C4-2B (cell line): ENCODE measurements around the gene GPAM.

Experiments
- H3K27ac ChIP-seq: fragments of 450-650 bp; 2 replicates; pipeline ENCODE4 v1.5.1; 2017
- ZFX ChIP-seq: fragments of 450-650 bp; IDR thresholded peaks from 2 replicates; pipeline ENCODE4 v1.6.1; 2017
- TF ChIP-seq, protein P1 (sequence below): fragments of 450-650 bp; conservative IDR thresholded peaks from 2 replicates; pipeline ENCODE4 v1.5.1; 2017; ENCODE audit warnings: mild to moderate bottlenecking

Gene GPAM

DNA sequence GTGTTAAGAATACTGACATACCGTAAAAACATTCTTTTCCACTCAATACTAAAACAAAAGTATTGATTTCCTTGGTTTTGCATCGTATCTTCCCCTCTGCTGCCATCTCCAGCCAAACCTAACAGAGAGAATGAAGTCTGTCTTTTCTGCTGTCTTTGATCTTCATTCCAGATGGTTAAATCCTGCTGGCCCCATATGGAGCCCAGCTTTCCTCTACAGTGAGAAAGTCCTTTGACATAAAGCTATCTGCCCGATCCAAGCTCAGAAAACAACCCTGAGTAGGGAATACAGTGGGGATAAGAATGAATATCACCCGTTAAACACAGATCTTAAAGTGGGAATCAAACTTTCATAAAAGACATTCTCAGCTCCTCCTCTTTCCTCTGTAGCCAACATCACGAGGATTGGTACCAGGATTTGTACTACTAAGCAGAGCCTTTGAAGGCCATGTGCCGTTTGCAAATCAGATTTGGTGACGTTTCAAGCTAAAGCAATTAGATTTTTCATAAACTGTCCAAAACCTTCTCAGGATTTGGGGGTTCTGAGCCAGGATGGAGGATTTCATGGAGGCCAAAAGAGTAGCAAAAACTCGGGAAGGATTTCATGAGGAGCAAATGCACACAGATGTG lies 30.8 kb upstream of the GPAM start:
- no peak for TF ChIP-seq ZFX
- TF ChIP-seq, protein P1, sequence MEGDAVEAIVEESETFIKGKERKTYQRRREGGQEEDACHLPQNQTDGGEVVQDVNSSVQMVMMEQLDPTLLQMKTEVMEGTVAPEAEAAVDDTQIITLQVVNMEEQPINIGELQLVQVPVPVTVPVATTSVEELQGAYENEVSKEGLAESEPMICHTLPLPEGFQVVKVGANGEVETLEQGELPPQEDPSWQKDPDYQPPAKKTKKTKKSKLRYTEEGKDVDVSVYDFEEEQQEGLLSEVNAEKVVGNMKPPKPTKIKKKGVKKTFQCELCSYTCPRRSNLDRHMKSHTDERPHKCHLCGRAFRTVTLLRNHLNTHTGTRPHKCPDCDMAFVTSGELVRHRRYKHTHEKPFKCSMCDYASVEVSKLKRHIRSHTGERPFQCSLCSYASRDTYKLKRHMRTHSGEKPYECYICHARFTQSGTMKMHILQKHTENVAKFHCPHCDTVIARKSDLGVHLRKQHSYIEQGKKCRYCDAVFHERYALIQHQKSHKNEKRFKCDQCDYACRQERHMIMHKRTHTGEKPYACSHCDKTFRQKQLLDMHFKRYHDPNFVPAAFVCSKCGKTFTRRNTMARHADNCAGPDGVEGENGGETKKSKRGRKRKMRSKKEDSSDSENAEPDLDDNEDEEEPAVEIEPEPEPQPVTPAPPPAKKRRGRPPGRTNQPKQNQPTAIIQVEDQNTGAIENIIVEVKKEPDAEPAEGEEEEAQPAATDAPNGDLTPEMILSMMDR: no peak
- no peak overlapping the region for H3K27ac ChIP-seq

DNA sequence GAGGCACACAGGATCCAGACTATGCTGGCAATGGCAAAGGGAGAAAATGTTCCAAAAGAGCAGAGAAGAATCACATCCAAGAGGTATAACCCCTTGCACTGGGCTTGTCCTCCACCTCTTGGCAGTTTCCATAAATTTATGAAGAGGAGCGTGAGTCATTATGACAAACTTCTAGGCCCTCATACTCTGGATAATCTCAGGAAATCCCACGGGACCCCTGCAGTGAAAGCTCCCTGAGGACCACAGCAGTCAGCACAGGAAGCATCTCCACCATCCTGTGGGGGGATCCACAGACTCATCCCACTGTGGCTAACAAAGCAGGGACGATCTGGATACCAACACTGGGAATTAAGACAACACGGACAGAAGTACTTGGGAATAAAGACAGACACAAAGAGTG lies 30.3 kb upstream of the GPAM start:
- H3K27ac ChIP-seq: no peak overlapping the region
- TF ChIP-seq, protein P1: no peak
- TF ChIP-seq ZFX: no peak

DNA sequence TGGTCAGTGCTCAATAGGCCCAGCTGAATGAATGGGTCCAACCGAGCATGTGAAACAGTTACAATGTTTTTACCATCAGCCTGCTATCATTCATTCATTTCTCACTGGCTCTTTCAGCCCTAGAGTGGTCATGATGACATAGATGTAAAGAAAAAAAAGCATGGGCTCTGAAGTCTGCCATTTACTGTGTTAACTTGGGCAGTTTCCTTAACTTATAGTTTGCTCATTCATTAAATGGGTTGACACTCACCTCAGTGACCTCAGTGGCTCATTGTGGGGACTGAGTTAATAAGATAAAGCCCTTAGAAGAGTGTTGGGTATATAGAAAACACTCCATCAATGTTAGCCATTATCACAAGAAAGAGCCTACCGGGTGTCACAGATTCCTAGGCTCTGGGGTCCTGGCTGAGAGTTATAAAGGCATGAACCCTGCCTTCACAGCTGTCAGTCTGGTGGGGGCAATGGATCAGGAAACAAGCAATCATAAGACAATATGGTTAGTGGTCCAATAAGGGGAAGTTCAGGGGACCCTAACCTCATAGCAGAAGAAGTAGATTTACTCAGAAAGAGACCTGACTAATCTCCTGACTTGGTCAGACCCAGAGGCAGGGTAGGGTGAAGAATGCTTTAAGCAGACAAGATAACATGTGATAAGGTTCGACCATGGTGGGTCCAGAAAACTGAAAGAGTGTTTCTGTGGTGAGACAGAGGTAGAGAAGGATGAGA lies 29.7 kb upstream of the GPAM start:
- TF ChIP-seq, protein P1: no peak
- TF ChIP-seq ZFX: no peak
- H3K27ac ChIP-seq: no peak overlapping the region

DNA sequence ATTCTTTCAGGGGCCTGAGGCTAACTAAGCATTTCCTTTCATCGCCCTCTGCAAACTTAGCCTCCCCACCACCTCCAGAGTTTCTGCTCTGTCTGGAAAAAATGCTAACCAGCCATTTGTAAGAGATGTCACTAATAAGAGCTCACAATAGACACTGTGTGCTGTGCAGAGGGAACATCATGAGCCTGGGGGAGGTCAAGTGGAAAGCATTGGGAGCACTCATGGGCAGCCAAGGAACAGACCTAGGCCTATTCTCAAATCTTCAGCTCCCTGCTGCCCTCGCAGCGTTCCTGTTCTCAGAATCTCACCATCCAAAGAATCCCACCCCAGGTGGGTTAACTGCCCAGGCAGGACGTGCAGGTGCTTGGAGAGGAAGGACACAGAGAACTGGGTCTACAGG lies 27.1 kb upstream of the GPAM start:
- TF ChIP-seq, protein P1: no peak
- H3K27ac ChIP-seq: no peak overlapping the region

DNA sequence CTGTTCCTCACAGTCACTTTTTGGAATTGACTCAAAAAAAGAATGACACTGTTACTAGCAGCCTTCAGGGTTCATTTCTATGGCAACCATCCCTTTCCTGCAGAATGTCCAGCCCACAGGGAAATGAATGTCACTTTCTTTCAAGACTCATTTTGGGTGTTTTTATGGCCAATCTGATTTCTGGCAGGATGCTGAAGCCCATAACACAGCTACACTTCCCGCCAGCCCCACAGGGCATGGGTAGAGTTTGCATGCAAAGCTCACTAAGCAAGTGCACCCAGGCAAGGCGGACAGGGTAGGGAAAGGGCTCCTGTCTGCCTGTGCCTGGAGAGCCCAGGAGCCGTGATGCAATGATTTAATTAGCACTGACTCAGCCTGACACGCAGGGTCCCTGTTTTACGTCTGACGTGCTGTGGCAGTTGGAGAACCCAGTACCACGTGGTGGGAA lies 26.1 kb upstream of the GPAM start:
- no peak overlapping the region for H3K27ac ChIP-seq
- no peak for TF ChIP-seq ZFX
- TF ChIP-seq, protein P1: no peak

DNA sequence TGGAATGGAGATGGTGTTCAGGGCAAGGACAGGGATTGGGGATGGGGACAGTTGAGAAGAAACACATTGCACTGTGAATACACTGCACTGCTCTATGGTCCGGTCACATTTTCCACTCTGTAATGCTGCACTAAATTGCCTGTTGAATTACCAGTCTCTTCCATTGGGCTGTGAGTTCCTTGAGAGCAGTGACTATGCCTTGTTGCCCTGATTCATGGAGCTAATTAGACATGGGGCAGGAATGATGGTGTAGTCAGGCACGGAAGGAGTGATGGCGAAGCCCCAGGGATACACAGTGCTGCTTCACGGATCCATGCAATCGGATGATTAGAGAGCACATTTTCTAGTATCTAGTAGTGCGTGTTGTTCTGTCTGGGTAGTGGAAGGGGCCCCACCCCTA lies 25.4 kb upstream of the GPAM start:
- no peak overlapping the region for H3K27ac ChIP-seq

DNA sequence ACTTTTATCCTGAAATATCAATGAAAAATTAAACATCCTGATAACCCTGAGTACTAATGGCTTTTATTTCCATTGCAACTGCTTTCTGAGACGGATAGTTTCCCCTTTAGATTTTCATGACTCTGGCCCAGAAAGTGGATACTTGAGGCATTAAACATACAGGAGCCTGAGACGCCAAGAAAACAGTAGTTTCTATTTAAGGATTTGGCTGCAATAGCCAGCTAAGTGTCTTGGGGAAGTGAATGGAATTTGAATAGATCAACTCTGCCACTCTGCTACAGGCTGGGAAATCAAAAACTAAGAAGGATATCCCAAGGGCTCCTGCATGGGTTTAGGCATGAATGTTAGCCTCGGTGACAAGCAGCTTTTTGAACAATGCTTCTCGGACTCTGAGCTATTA lies 24.7 kb upstream of the GPAM start:
- H3K27ac ChIP-seq: no peak overlapping the region

More for the DNA sequence above, 25.4 kb upstream of the GPAM start:
- TF ChIP-seq, protein P1: no peak
- TF ChIP-seq ZFX: no peak

More for the DNA sequence above, 24.7 kb upstream of the GPAM start:
- TF ChIP-seq, protein P1: no peak
- TF ChIP-seq ZFX: no peak
